Trophoblast cell (in vitro differentiated cells and primary cell): ENCODE measurements around the gene ATP8A2.

Source experiments
- DNase-seq, 2 donors: peaks; one replicate each; pipeline ENCODE4 v3.0.0-alpha.2; 2016
- H2AFZ ChIP-seq: 2 replicates; pipeline ENCODE4 v1.6.1; 2013; ENCODE audit warnings: low read length, moderate library complexity, mild to moderate bottlenecking; ENCODE audit not compliant: insufficient read depth, poor library complexity
- H2AK5ac ChIP-seq: 2 replicates; pipeline ENCODE4 v1.6.1; 2013; ENCODE audit warnings: mild to moderate bottlenecking, low read length
- H2BK120ac ChIP-seq: 2 replicates; pipeline ENCODE4 v1.6.1; 2013; ENCODE audit warnings: low read length, mild to moderate bottlenecking, moderate library complexity; ENCODE audit not compliant: insufficient read depth, poor library complexity
- H2BK12ac ChIP-seq: 2 replicates; pipeline ENCODE4 v1.6.1; 2013; ENCODE audit warnings: mild to moderate bottlenecking, low read length, moderate library complexity
- H2BK5ac ChIP-seq: 2 replicates; pipeline ENCODE4 v1.6.1; 2013; ENCODE audit warnings: low read length, low read depth, moderate library complexity, mild to moderate bottlenecking; ENCODE audit not compliant: poor library complexity
- H3K14ac ChIP-seq: 2 replicates; pipeline ENCODE4 v1.6.1; 2013; ENCODE audit warnings: mild to moderate bottlenecking, low read length
- H3K18ac ChIP-seq: 2 replicates; pipeline ENCODE4 v1.6.1; 2013; ENCODE audit warnings: mild to moderate bottlenecking, low read length
- H3K23ac ChIP-seq: 2 replicates; pipeline ENCODE4 v1.6.1; 2013; ENCODE audit warnings: low read length
- H3K27ac ChIP-seq: 2 replicates; pipeline ENCODE4 v1.5.1; 2013; ENCODE audit warnings: low read depth, mild to moderate bottlenecking, inconsistent platforms, low read length, moderate library complexity
- H3K27me3 ChIP-seq: 2 replicates; pipeline ENCODE4 v1.6.1; 2013; ENCODE audit warnings: inconsistent platforms, mild to moderate bottlenecking, low read length, moderate library complexity; ENCODE audit not compliant: insufficient read depth
- H3K36me3 ChIP-seq, 2 experiments: 1 replicate in 1 of 2; 2 replicates in 1 of 2; pipeline ENCODE4 v1.6.1; 2013; ENCODE audit warnings: low read length in 2 of 2, mild to moderate bottlenecking in 2 of 2, moderate library complexity in 1 of 2; ENCODE audit not compliant: insufficient read depth in 2 of 2, control insufficient read depth in 1 of 2
- H3K4ac ChIP-seq: 2 replicates; pipeline ENCODE4 v1.6.1; 2013; ENCODE audit warnings: low read depth, mild to moderate bottlenecking, low read length, moderate library complexity
- H3K4me1 ChIP-seq, 2 experiments: 1 replicate in 1 of 2; 2 replicates in 1 of 2; pipeline ENCODE4 v1.6.1; 2013; ENCODE audit warnings: low read length in 2 of 2, mild to moderate bottlenecking in 2 of 2, moderate library complexity in 1 of 2; ENCODE audit not compliant: insufficient read depth in 2 of 2, control insufficient read depth in 1 of 2
- H3K4me2 ChIP-seq: 2 replicates; pipeline ENCODE4 v1.6.1; 2013; ENCODE audit warnings: inconsistent platforms, mild to moderate bottlenecking, low read length, moderate library complexity
- H3K4me3 ChIP-seq: 2 replicates; pipeline ENCODE4 v1.5.1; 2013; ENCODE audit warnings: mild to moderate bottlenecking, low read depth, low read length, inconsistent platforms
- H3K79me1 ChIP-seq: one replicate; pipeline ENCODE4 v1.6.1; 2013; ENCODE audit warnings: low read length
- H3K79me2 ChIP-seq: 2 replicates; pipeline ENCODE4 v1.6.1; 2013; ENCODE audit warnings: low read length, mild to moderate bottlenecking; ENCODE audit not compliant: control insufficient read depth, insufficient read depth, poor library complexity
- H3K9ac ChIP-seq: 2 replicates; pipeline ENCODE4 v1.6.1; 2013; ENCODE audit warnings: mild to moderate bottlenecking, low read length
- H3K9me3 ChIP-seq: 2 replicates; pipeline ENCODE4 v1.6.1; 2013; ENCODE audit warnings: low read depth, mild to moderate bottlenecking, control low read depth, inconsistent platforms, low read length; ENCODE audit not compliant: insufficient read depth
- H4K12ac ChIP-seq: 2 replicates; pipeline ENCODE4 v1.6.1; 2013; ENCODE audit warnings: low read depth, mild to moderate bottlenecking, low read length, moderate library complexity
- H4K8ac ChIP-seq: 2 replicates; pipeline ENCODE4 v1.6.1; 2013; ENCODE audit warnings: low read depth, mild to moderate bottlenecking, low read length, moderate library complexity
- H4K91ac ChIP-seq: one replicate; pipeline ENCODE4 v1.6.1; 2013; ENCODE audit warnings: low read depth, mild to moderate bottlenecking, low read length, moderate library complexity
- WGBS: extraction: QIAGEN DNeasy Blood & Tissue Kit; methylation state at CpG from one replicate; pipeline ENCODE4 v1.1.7; 2013; ENCODE audit warnings: missing lambda C conversion rate; ENCODE audit not compliant: insufficient read length, insufficient coverage; ENCODE audit errors: extremely low coverage; 5-methylcytosine and 5-hydroxymethylcytosine counted together

ATP8A2 gene

GRCh38 chr13:25657157-25657556 is 285.4 kb downstream of the ATP8A2 start:
- WGBS: no CpG with 5 or more reads among the region's 3 CpGs
- H3K9ac ChIP-seq: no peak overlapping the region
- H2BK120ac ChIP-seq: no peak overlapping the region
- H3K4ac ChIP-seq: no peak overlapping the region
- no peaks in the 10 kb centered on the region for H3K27me3 ChIP-seq
- no peak overlapping the region for H2BK12ac ChIP-seq
- H4K91ac ChIP-seq: no peak overlapping the region
- H3K27ac ChIP-seq: no peak overlapping the region
- no peak overlapping the region for H4K8ac ChIP-seq
- H3K4me1 ChIP-seq: peaks cover 3 to 5% of the 10 kb centered on the region in 2 experiments
- H3K14ac ChIP-seq: no peak overlapping the region
- no peak overlapping the region for H4K12ac ChIP-seq
- peaks cover 1% of the 10 kb centered on the region for H3K79me2 ChIP-seq
- no peak overlapping the region for H2BK5ac ChIP-seq
- H3K36me3 ChIP-seq: no peaks in the 10 kb centered on the region
- no peaks in the 10 kb centered on the region for H3K79me1 ChIP-seq
- no peak overlapping the region for H3K4me2 ChIP-seq
- H2AK5ac ChIP-seq: no peak overlapping the region
- H3K4me3 ChIP-seq: no peak overlapping the region
- H3K23ac ChIP-seq: no peak overlapping the region
- no peak overlapping the region for H3K18ac ChIP-seq
- no peak for DNase-seq
- H3K9me3 ChIP-seq: no peaks in the 10 kb centered on the region
- H2AFZ ChIP-seq: no peak overlapping the region

GRCh38 chr13:25659091-25659795 is 287.5 kb downstream of the ATP8A2 start:
- Histone ChIP-seq H4K12ac (no peak overlapping the region), H4K91ac (no peak overlapping the region), H3K23ac (no peak overlapping the region), H3K18ac (no peak overlapping the region), H3K4me1 (peaks cover 3 to 5% of the 10 kb centered on the region in 2 experiments), H3K27ac (peak overlapping the region; percentile 70), H2BK12ac (no peak overlapping the region), H3K4ac (no peak overlapping the region), H3K4me2 (peak overlapping the region; percentile 33), H3K14ac (no peak overlapping the region), H3K79me1 (no peaks in the 10 kb centered on the region), H2AK5ac (no peak overlapping the region), H3K79me2 (peaks cover 1% of the 10 kb centered on the region), H4K8ac (no peak overlapping the region), H3K9ac (no peak overlapping the region), H3K4me3 (no peak overlapping the region), H3K9me3 (no peaks in the 10 kb centered on the region), H2BK120ac (no peak overlapping the region), H2BK5ac (no peak overlapping the region), H2AFZ (no peak overlapping the region), H3K36me3 (no peaks in the 10 kb centered on the region), H3K27me3 (no peaks in the 10 kb centered on the region)
- no CpG with 5 or more reads among the region's 14 CpGs for WGBS
- peak in 1 of 2 donors; percentile 57 for DNase-seq

GRCh38 chr13:25660996-25661395 is 289.2 kb downstream of the ATP8A2 start:
- no peaks in the 10 kb centered on the region for H3K9me3 ChIP-seq
- DNase-seq: no peak
- H3K4ac ChIP-seq: no peak overlapping the region
- H3K79me2 ChIP-seq: no peaks in the 10 kb centered on the region
- no peak overlapping the region for H3K27ac ChIP-seq
- H2BK5ac ChIP-seq: no peak overlapping the region
- no CpG with 5 or more reads among the region's 5 CpGs for WGBS
- H4K12ac ChIP-seq: no peak overlapping the region
- no peak overlapping the region for H2AK5ac ChIP-seq
- H4K91ac ChIP-seq: no peak overlapping the region
- peak overlapping the region; percentile 75 for H2BK12ac ChIP-seq
- no peak overlapping the region for H3K23ac ChIP-seq
- H3K18ac ChIP-seq: no peak overlapping the region
- no peak overlapping the region for H3K4me2 ChIP-seq
- H2BK120ac ChIP-seq: no peak overlapping the region
- H3K79me1 ChIP-seq: no peaks in the 10 kb centered on the region
- no peaks in the 10 kb centered on the region for H3K27me3 ChIP-seq
- H2AFZ ChIP-seq: no peak overlapping the region
- H3K14ac ChIP-seq: no peak overlapping the region
- H3K9ac ChIP-seq: no peak overlapping the region
- no peaks in the 10 kb centered on the region for H3K36me3 ChIP-seq
- H3K4me1 ChIP-seq: peaks cover 3 to 5% of the 10 kb centered on the region in 2 experiments
- no peak overlapping the region for H3K4me3 ChIP-seq
- no peak overlapping the region for H4K8ac ChIP-seq

GRCh38 chr13:25662516-25662915 is 290.7 kb downstream of the ATP8A2 start:
- H2BK12ac ChIP-seq: no peak overlapping the region
- WGBS: no CpG with 5 or more reads among the region's 1 CpG
- H4K12ac ChIP-seq: no peak overlapping the region
- H3K4me3 ChIP-seq: no peak overlapping the region
- H4K8ac ChIP-seq: no peak overlapping the region
- H3K18ac ChIP-seq: no peak overlapping the region
- H3K9me3 ChIP-seq: no peaks in the 10 kb centered on the region
- DNase-seq: no peak
- H4K91ac ChIP-seq: no peak overlapping the region
- no peaks in the 10 kb centered on the region for H3K36me3 ChIP-seq
- no peak overlapping the region for H2AK5ac ChIP-seq
- no peak overlapping the region for H3K27ac ChIP-seq
- no peak overlapping the region for H2BK5ac ChIP-seq
- H3K27me3 ChIP-seq: no peaks in the 10 kb centered on the region
- no peak overlapping the region for H3K14ac ChIP-seq
- no peak overlapping the region for H2AFZ ChIP-seq
- H3K23ac ChIP-seq: no peak overlapping the region
- no peak overlapping the region for H3K9ac ChIP-seq
- H3K79me1 ChIP-seq: no peaks in the 10 kb centered on the region
- peaks cover 3 to 5% of the 10 kb centered on the region in 2 experiments for H3K4me1 ChIP-seq
- H3K79me2 ChIP-seq: no peaks in the 10 kb centered on the region
- H3K4me2 ChIP-seq: no peak overlapping the region
- no peak overlapping the region for H2BK120ac ChIP-seq
- no peak overlapping the region for H3K4ac ChIP-seq
